ENCODE measurements around the gene MAMLD1.

MAMLD1 gene

DNA sequence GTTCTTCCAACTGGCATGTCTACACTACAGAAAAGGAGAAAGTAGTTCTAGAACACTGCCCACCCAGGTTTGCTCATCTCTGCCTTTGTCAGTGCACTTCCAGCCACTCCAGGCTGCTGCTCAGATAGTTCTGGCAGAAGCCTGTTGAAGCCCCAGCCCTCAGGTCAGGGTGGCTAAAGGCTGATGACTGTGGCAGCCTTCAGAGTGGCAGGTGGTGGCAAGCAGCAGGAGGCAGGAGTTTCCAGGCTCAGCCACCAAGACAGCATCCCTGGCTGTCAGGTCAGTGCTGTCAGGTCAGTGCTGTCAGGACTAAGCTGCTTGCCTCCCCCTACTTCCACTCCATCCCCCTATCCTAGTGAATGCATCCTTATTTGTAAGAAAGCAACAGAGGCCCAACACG lies 100.4 kb downstream of the MAMLD1 start:
- no peak for DNase-seq

DNA sequence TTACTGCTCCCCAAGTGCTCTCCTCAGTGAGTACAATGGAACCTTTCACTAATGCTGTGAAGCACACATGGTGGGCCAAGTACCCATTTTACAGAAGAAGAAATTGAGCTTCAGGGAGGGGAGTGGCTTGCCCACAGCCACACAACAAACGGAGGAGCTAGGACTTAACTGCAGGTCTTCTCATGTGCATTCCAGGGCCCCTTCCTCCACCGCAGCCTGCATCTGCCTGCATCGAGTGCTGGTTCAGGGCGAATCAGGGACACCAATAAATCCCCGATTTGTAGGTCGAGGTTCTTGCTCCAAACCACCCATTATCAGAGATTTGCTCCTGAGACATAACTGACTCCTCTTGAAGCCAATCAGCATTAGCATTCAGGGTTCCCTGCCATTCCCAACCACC lies 100.9 kb downstream of the MAMLD1 start:
- DNase-seq, result no peak

DNA sequence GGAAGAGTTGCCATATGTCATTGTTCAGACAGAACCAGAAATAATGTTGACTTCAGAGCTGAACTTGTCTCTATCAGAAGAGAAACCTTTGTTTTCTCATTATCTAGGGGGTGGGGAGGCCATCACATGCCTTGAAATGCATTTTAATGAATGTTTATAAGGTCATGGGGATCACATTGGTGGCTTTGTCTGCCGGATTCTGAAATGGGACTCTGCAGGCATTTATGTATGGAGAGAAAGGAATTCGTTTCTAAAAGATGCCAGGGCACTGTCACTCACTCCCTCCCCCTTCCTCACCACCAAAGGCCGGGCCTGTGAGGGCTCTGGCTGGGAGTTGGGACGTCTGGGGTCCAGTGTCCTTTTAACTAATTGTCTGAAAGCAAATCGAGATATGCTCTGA lies 102.2 kb downstream of the MAMLD1 start:
- no peak for DNase-seq

DNA sequence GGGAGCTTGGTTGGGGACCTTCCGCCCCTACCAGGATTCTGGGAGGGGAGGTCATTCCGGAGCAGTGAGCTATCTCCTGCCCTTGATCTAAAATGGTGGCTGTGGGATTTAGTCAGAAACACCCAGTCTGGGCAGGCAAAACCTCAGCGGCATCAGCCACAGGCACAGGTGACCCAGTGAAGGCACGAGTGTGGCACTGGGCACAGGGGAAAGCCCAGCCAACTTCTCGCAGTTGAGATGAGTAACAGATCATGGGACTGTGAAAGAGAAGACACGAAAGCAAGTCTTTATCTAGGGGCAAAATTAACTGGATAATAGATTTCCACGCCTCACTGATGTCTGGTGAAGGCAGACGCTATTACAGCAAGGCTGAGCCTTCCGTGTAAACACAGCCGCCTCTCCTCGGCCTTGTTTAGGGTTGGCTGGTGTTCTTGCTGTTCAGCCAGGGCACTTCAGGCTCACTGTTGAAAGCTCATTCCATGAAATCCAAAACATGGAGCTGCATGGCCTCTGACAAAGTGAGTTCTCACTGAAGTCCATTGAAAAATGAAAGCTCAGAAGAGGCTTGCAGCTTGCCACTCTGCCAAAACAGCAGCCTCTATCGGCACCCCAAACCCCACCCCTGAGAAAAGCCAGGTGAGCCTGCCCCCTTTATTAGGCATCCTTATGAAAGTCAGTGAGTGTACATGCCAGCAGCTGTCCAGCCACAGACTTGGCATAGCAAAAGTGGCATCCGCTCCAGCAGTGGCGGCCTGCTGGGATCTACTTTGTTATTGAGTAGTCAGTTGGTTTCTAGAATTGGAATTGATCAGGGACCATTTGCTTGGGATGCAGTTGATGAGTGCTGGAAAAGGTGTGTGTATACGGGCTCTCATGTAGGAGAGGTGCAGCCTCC lies 103.0 kb downstream of the MAMLD1 start:
- no peak for DNase-seq

DNA sequence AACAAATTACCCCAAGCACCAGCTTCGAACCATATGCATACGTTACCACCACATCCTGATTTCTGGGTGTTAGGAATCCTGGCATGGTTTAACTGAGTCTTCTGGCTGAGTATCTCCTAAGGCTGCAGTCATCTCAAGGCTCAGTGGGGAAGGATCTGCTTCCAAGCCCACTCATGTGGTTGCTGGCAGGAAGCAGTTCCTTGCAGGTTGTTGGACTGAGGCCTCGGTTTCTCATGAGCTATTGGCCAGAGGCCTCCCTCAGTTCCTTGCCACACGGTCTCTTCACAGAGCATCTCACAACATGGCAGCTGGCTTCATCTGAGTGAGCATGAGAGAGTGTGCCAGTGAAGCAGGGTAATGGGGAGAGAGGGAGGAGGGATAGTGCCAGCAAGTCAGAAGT lies 109.2 kb downstream of the MAMLD1 start:
- DNase-seq, result no peak

DNA sequence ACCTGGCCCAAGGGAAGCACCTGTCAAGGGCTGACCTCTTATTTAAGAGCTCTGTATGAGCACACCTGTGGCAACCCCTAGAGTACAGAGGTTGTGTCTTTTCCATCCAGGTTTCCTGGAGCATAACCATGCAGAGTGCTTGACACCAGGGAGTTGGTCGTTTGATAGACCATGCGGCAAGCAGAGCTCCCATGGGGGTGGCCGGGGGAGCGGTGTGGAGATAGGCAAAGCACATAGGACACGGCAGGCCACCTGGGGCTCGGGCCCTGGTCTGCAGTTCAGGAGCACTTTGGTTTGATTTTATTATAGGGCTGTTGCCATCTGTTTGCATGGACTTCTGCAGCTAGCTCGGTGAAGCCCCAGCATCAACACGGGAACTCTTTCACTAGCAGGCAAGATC lies 110.3 kb downstream of the MAMLD1 start:
- no peak for DNase-seq

- no peak for DNase-seq
Measured at GRCh38 chrX:150475461-150475860, 112.3 kb downstream of the MAMLD1 start.

GRCh38 chrX:150476164-150476699 lies 113.1 kb downstream of the MAMLD1 start:
- no peak for DNase-seq

DNA sequence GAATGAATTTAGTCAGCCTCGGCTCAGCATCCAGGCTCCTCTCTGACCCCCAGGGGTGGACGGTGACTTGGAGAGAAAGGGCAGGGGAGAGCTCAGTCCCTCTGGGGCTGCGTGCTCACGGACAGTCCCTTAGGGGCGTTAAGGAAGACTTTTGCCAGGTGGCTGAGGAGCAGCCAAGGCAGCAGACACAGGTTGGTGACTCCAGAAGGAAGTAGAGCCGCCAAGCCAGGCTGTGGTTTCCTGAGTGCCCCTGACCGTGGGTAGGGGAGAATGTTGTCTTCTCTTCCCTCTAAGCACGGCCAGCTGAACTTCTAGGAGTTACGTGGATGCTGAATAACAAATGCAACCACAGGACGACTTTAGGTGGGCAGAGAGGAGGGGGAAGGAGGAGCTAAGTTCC lies 114.3 kb downstream of the MAMLD1 start:
- no peak for DNase-seq

DNA sequence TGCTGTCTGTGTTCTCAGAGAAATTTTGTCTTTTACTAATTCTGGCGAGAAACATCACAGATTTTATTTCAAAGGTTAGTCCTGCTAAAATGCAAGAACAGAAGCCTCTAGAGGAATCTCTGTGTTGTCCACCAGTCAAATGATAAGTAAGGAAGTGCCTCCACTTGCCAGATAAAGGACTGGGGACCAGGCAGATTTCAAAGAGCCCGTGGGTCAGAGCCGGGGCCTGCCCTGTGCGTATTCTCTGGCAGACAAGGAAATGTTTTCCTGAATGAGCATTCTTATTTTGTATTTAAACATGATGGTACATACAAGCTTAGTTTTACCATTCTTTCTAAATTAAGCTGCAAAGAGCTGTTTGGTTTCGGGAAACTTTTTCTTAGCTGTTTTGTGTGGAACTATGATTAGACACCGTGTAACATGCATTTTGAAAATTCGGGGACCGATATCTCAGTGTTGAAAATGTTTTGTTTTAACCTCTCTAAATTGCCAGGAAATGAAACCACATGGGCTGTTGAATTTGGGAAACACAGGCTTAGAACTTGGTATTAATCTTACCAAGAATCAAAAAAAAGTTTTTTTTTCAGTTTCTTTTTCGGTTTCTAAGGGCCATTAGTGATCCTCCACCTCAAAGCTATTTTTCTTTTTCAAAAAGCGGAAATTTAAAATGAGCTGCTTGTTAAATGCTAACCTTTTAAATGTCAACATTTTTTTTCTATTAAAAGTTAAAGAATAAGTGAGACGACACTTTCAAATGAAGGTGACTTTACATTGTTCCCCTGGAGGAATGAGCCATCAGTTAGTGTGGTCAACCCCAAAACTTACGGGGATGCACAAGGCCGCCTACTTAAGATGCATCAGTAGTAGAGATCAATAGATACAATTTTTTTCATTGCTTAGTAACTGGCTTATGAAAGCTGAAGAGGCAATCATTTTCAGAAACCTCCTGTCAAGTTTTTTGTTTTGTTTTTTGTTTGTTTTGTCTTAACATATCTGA lies 115.7 kb downstream of the MAMLD1 start:
- DNase-seq, result peak; percentile 10 to 15

- DNase-seq, result peak; percentile 28 to 47
Measured at GRCh38 chrX:150482537-150483206, 119.6 kb downstream of the MAMLD1 start.

DNA sequence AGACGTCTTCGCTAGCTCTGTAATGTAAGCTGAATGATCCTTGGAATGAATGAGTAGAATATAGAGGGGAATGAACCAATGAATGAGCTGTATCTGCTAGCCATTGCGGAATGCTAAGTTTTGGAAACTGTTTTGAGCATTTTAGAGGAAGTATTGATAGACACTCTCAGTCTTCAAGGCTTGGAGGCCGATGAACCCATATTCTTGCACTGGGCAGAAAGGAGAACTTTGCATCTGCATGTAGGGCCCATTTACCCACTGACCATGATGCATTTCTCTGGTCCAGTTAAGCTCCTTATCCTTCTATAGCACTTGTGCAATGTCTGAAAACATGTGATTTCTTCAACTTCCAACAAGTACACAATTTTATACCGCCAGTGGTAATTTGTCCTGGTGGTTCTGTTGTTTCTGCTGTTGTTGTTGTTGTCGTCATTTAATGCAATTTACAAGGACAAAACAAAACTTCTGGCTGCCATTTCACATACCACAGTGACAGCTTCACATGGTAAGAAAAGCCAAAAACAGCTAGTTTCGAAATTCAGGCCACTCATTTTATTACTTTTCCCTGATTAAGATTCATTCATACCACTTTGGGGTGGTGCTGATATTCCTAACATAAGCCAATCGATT lies 120.4 kb downstream of the MAMLD1 start:
- no peak for DNase-seq

- peak; percentile 31 to 38 for DNase-seq
Measured at GRCh38 chrX:150486011-150486410, 122.9 kb downstream of the MAMLD1 start.

DNA sequence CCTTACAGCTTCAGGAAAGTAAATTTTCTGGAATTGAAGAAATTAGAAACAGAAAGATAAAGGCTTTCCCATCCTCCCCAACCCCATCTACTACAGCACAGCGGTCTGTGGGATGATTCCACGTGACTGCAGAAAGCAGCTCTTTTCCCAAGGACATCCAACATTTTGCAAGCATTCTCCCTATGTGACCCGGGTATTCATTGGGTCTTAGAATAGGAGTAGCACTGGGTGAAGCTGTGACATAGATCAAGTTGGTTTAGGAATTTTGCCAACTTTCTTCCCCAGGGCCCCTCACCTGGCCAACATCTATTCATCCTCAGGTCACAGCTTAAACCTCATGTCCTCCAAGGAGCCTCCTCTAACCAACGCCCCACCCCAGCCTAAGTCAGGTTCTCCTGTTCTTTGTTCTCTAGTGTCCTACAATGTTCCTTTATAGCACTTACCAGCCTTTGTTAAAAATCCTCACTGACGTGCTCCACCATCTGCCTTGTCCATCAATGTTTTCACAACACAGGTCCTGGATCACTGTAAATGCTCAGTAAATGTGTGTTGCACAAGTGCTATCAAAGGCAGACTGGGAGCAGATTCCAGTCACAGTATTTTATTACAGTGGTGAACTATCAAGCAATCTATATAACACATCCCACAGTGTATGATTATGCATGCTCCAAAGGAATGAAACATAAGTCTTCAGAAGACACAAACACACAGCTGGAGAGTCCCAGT lies 124.4 kb downstream of the MAMLD1 start:
- no peak for DNase-seq

DNA sequence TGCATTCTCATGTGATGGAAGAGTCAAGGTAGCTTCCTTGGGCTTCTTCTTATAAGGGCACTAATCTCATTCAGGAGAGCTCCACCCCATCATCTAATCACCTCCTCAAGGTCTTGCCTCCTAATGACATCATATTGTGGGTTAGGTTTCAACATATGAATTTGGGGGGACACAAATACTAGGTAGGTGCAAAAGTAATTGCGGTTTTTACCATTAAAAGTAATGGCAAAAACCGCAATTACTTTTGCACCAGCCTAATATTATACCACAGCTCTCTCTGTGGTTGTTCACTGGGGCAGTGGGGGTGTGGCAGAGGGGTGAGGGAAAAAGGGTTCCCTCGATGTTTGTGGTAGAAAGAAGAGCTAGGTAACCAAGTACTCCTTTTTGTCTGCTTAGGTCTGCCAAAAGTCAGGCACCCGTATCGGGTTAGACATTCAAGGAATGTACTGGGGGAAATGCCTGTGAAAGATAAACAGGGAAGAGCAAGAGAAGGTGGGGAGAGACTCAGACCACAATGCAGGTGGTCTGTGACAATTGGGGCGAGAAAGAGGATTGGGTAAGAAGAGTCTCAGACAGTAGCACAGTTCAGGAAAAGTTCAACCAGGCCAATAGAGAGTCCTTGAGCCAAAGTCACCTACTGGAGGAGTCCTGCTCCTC lies 126.4 kb downstream of the MAMLD1 start:
- no peak for DNase-seq

DNA sequence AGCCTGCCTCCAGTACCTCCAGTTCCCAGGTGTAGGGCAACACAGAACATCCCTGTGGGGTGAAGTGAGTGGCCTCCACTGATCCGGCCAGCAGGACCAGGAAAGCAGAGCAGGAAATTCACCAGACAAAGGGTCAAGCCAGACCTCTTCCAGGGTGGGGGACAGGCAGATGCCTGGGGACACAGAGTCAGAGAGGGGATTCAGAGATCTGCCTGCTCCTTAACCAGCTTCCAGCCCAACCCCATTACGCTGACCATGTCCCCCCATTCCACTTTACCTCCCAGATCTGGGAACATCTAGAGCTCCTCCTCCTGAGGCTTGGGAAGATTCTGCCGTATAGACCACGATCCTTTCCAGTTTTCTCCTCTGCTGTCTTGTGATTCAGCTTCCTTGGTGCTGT lies 132.4 kb downstream of the MAMLD1 start:
- DNase-seq, result no peak

- DNase-seq, result no peak
Measured at GRCh38 chrX:150499240-150499639, 136.1 kb downstream of the MAMLD1 start.

GRCh38 chrX:150502091-150502490 lies 139.0 kb downstream of the MAMLD1 start:
- no peak for DNase-seq

DNA sequence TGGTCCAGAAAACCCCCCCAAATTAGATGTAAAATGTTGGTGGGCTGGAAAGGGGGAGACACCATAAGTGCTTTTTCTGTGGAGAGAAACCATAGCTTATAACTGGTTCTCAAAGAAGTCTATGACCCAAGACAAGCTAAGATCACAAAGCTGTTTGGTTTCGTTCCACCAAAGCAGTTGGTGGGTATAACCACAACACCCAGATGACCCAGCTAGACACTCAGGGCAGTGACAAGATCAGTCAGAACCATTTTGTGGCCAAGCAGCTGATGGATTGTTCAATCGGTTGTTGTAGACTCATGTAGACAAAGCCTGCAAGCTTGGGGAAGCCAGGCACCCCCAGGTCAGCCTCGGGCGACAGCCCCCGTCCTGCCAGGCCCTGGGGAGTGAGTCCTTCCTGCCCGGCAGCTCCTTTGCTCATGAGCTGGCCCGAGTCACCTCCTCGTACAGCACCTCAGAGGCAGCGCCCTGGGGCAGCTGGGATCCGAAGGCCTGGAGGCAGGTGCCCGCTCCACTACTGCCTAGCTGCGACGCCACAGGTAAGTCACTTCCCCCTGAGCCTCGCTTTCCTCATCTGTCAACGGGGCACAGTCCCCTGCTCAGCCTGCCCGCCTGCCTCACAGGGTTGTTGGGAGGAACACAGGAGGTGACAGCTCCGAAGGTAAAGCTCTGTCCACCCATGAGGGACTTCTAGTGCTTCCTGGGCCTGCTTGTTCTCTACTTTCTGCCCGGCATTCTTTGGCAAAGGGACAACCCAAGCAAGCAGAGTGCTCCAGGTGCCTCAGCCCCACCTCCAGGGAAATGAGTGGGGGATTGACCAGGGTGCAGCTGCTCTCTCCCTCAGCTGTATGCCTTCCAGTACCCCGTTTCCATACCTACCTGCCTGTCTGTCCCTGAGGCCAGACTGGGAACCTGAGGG lies 140.1 kb downstream of the MAMLD1 start:
- DNase-seq, result no peak

DNA sequence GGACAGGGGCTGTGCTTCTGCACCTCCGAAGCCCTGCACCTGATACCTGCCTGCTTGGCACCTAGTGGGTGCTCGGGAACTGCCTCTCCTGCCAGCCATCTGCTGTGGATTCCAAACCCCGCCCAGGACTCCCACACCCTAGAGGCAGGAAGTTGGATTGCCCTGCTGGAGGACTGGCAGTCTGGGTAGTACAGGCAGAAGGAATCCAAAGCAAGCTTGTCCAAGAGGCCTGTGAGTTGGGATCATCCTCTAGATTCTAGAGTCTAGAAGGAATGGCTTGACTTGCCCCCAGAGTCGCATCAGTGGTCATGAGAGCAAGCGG lies 140.7 kb downstream of the MAMLD1 start:
- DNase-seq, result no peak

Measured in activated CD4-positive, alpha-beta T cell treated with anti-CD3 and anti-CD28 coated beads, Interleukin-2, amount 50 U/mL, for 4 hours (primary cell).